SU-DHL-6 (cell line): ENCODE data around the gene SIPA1.

ENCODE experiments used
- H2AFZ ChIP-seq: fragments of 200-600 bp; sonication (generic); 2 replicates; pipeline ENCODE4 v1.6.1; 2014; ENCODE audit warnings: low read depth, mild to moderate bottlenecking, moderate library complexity, mixed read lengths, antibody characterized with exemption, low read length; ENCODE audit not compliant: severe bottlenecking
- H3F3A ChIP-seq: fragments of 200-600 bp; shearing (Covaris generic); 2 replicates; pipeline ENCODE4 v1.6.0; 2016; ENCODE audit warnings: antibody characterized with exemption, mild to moderate bottlenecking; ENCODE audit not compliant: insufficient read depth
- H3K27ac ChIP-seq: fragments of 200-600 bp; sonication (generic); 2 replicates; pipeline ENCODE4 v1.5.1; 2016; ENCODE audit warnings: low read depth, mild to moderate bottlenecking, low read length, moderate library complexity, mixed read lengths
- H3K27me3 ChIP-seq: fragments of 200-600 bp; sonication (generic), shearing (Covaris generic); 2 replicates; pipeline ENCODE4 v1.6.0; 2014; ENCODE audit warnings: mild to moderate bottlenecking, low read length
- H3K36me3 ChIP-seq: fragments of 200-600 bp; sonication (generic); 2 replicates; pipeline ENCODE4 v1.6.1; 2014; ENCODE audit warnings: mild to moderate bottlenecking, low read length, mixed read lengths
- H3K4me2 ChIP-seq: fragments of 300-600, 200-600 bp; shearing (Covaris generic), sonication (generic); 2 replicates; pipeline ENCODE4 v1.6.0; 2014; ENCODE audit warnings: low read length, low read depth, mild to moderate bottlenecking; ENCODE audit not compliant: poor library complexity, severe bottlenecking
- H3K4me3 ChIP-seq: fragments of 200-600 bp; sonication (generic); 2 replicates; pipeline ENCODE4 v1.5.1; 2014; ENCODE audit warnings: antibody characterized with exemption, low read length, mild to moderate bottlenecking, mixed read lengths; ENCODE audit not compliant: insufficient read depth, poor library complexity, severe bottlenecking
- H3K79me2 ChIP-seq: fragments of 200-600 bp; sonication (generic); 2 replicates; pipeline ENCODE4 v1.6.1; 2014; ENCODE audit warnings: mild to moderate bottlenecking, low read length, moderate library complexity; ENCODE audit not compliant: insufficient read depth
- H3K9ac ChIP-seq: fragments of 200-600 bp; sonication (generic); 2 replicates; pipeline ENCODE4 v1.7.0; 2014; ENCODE audit warnings: mild to moderate bottlenecking, low read length
- H3K9me2 ChIP-seq: fragments of 200-600 bp; sonication (generic); replicated peaks from 2 replicates; pipeline ENCODE4 v1.6.1; 2014; ENCODE audit warnings: low read length; ENCODE audit not compliant: insufficient read depth
- H3K9me3 ChIP-seq: fragments of 200-600 bp; sonication (generic); 2 replicates; pipeline ENCODE4 v1.6.1; 2014; ENCODE audit warnings: low read length, mixed read lengths; ENCODE audit not compliant: insufficient read depth
- H4K20me1 ChIP-seq: fragments of 200-600 bp; sonication (generic); 2 replicates; pipeline ENCODE4 v1.6.1; 2014; ENCODE audit warnings: low read depth, mild to moderate bottlenecking, antibody characterized with exemption, low read length, moderate library complexity, mixed read lengths
- EZH2phosphoT487 ChIP-seq: fragments of 200-600 bp; sonication (generic), shearing (Covaris generic); conservative IDR thresholded peaks from 2 replicates; pipeline ENCODE4 v1.6.1; 2018; ENCODE audit warnings: mild to moderate bottlenecking, antibody characterized with exemption, low read length, moderate library complexity, mixed read lengths
- TF ChIP-seq, protein P1 (sequence below): fragments of 200-600 bp; sonication (generic); IDR thresholded peaks from one replicate; pipeline ENCODE4 v1.5.1; 2017; ENCODE audit warnings: antibody characterized with exemption, mild to moderate bottlenecking, low read length, moderate library complexity; ENCODE audit not compliant: insufficient read depth, poor library complexity, severe bottlenecking

The SIPA1 gene

DNA sequence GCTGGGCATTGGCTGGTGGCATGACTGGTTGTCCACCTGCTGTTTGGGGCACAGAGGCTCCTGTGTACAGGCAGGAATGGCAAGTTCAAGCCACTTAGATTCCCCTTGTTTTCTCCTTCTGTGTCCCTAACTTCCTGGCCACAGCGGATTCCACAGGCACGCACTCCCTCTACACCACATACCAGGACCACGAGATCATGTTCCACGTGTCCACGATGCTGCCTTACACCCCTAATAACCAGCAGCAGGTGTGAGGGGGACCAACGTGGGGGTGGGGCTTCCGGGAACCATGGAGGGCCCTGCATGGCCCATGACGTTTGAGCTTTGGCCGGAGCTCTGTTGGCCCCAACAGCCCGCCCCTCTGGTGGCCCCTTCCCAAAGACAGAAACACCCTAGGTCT, 7.8 kb downstream of the SIPA1 start:
- Histone ChIP-seq H3K4me2 (no peak overlapping the region), H3K27me3 (no peaks in the 10 kb centered on the region), H3K79me2 (no peaks in the 10 kb centered on the region), H3F3A (no peaks in the 10 kb centered on the region), H2AFZ (no peak overlapping the region), H3K4me3 (no peak overlapping the region), H4K20me1 (no peaks in the 10 kb centered on the region), H3K9ac (no peak overlapping the region), H3K27ac (no peak overlapping the region), H3K36me3 (no peaks in the 10 kb centered on the region), H3K9me2 (no peaks in the 10 kb centered on the region), H3K9me3 (no peaks in the 10 kb centered on the region)
- TF ChIP-seq EZH2phosphoT487 = no peak
- TF ChIP-seq, protein P1, sequence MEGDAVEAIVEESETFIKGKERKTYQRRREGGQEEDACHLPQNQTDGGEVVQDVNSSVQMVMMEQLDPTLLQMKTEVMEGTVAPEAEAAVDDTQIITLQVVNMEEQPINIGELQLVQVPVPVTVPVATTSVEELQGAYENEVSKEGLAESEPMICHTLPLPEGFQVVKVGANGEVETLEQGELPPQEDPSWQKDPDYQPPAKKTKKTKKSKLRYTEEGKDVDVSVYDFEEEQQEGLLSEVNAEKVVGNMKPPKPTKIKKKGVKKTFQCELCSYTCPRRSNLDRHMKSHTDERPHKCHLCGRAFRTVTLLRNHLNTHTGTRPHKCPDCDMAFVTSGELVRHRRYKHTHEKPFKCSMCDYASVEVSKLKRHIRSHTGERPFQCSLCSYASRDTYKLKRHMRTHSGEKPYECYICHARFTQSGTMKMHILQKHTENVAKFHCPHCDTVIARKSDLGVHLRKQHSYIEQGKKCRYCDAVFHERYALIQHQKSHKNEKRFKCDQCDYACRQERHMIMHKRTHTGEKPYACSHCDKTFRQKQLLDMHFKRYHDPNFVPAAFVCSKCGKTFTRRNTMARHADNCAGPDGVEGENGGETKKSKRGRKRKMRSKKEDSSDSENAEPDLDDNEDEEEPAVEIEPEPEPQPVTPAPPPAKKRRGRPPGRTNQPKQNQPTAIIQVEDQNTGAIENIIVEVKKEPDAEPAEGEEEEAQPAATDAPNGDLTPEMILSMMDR = no peak

DNA sequence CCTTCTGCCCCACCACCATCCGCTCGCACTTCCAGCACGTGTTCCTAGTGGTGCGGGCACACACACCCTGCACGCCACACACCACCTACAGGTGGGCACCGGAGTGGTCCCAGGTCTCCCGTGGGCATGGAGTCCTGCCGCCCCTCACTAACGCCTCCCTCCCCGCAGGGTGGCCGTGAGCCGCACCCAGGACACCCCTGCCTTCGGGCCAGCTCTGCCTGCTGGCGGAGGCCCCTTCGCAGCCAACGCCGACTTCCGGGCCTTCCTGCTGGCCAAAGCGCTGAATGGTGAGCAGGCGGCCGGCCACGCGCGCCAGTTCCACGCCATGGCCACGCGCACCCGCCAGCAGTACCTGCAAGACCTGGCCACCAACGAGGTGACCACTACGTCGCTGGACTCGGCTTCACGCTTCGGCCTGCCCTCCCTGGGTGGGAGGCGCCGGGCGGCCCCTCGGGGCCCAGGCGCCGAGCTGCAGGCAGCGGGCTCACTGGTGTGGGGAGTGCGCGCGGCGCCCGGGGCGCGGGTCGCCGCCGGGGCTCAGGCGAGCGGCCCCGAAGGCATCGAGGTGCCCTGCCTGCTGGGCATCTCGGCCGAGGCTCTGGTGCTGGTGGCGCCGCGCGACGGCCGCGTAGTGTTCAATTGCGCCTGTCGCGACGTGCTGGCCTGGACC, 8.5 kb downstream of the SIPA1 start:
- peaks cover 1% of the 10 kb centered on the region; the same call in 1 of the 2 replicates for H3F3A ChIP-seq
- H2AFZ ChIP-seq = no peak overlapping the region
- TF ChIP-seq, protein P1 = no peak
- TF ChIP-seq EZH2phosphoT487 = no peak
- H3K9me2 ChIP-seq = no peaks in the 10 kb centered on the region
- no peak overlapping the region for H3K4me3 ChIP-seq
- no peaks in the 10 kb centered on the region for H3K36me3 ChIP-seq
- H4K20me1 ChIP-seq = no peaks in the 10 kb centered on the region
- no peaks in the 10 kb centered on the region for H3K9me3 ChIP-seq
- no peak overlapping the region for H3K27ac ChIP-seq
- H3K79me2 ChIP-seq = no peaks in the 10 kb centered on the region
- H3K4me2 ChIP-seq = no peak overlapping the region
- no peaks in the 10 kb centered on the region for H3K27me3 ChIP-seq
- H3K9ac ChIP-seq = no peak overlapping the region

DNA sequence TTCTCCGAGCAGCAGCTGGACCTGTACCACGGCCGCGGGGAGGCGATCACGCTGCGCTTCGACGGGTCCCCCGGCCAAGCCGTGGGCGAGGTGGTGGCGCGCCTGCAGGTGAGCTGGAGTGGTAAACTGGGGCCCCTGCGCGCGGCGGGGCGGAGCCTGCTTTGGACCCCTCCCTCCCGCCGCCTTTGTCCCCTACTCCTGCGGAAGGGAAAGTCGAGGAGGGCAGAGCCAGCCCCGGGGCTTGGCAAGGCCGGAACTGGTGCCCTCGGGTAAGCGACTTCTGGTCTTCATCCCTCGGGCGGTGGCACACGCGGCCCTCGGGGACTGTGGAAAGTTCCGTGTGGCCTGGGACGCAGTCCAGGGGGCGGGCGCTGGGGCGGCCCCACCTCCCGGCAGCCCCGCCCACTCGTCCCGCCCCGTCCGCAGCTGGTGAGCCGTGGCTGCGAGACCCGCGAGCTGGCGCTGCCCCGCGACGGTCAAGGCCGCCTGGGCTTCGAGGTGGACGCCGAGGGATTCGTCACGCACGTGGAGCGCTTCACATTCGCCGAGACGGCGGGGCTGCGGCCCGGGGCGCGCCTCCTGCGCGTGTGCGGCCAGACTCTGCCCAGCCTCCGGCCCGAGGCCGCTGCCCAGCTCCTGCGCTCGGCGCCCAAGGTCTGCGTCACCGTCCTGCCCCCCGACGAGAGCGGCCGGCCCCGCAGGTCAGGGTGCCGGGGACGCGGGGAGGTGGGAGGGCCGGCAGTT, 9.2 kb downstream of the SIPA1 start:
- Histone ChIP-seq H3K4me3 (no peak overlapping the region), H3K36me3 (no peaks in the 10 kb centered on the region), H3K27ac (no peak overlapping the region), H3K79me2 (no peaks in the 10 kb centered on the region), H3K4me2 (no peak overlapping the region), H2AFZ (no peak overlapping the region), H3F3A (peaks cover 8% of the 10 kb centered on the region; the same call in 1 of the 2 replicates), H3K9me2 (no peaks in the 10 kb centered on the region), H3K9me3 (no peaks in the 10 kb centered on the region), H3K27me3 (no peaks in the 10 kb centered on the region), H4K20me1 (no peaks in the 10 kb centered on the region), H3K9ac (no peak overlapping the region)
- TF ChIP-seq EZH2phosphoT487 = no peak
- TF ChIP-seq, protein P1 = no peak
